Measurements from ENCODE around the gene CD6. TPM values are rescaled to one million over a fixed set of nuclear protein-coding genes. Genes with fewer than 3 reads are reported as not detected.

Gene CD6
- total and polyA plus RNA-seq, 9 donors: 0.18 to 2.0 (median 0.65) TPM

- Histone ChIP-seq H3K9me3 (replicated peaks; ENCODE audit: control insufficient read depth, low read depth, low read length) (no peaks in the 10 kb centered on the region), H3K27me3 (ENCODE audit: control insufficient read depth, insufficient read depth, low read length) (no peaks in the 10 kb centered on the region), H3K4me3 (ENCODE audit: low read length) (no peak overlapping the region), H3K27ac (ENCODE audit: low read length) (peak overlapping the region; percentile 26), H3K36me3 (ENCODE audit: control insufficient read depth, insufficient read depth, low read length) (no peaks in the 10 kb centered on the region), H3K4me1 (ENCODE audit: control insufficient read depth, insufficient read depth, low read length) (peaks cover 6% of the 10 kb centered on the region)
- no CpG with 5 or more reads among the region's 10 CpGs for WGBS (ENCODE audit: insufficient coverage)
- no peak for DNase-seq
Measured at GRCh38 chr11:61035526-61035835, 64.0 kb downstream of the CD6 start.

GRCh38 chr11:61037441-61038093, 66.1 kb downstream of the CD6 start:
- no peaks in the 10 kb centered on the region for H3K9me3 ChIP-seq (replicated peaks; ENCODE audit: control insufficient read depth, low read depth, low read length)
- peak; percentile 59 for DNase-seq
- H3K4me3 ChIP-seq (ENCODE audit: low read length): no peak overlapping the region
- no peaks in the 10 kb centered on the region for H3K27me3 ChIP-seq (ENCODE audit: control insufficient read depth, insufficient read depth, low read length)
- peaks cover 16% of the 10 kb centered on the region for H3K4me1 ChIP-seq (ENCODE audit: control insufficient read depth, insufficient read depth, low read length)
- H3K27ac ChIP-seq (ENCODE audit: low read length): peak overlapping the region; percentile 21
- WGBS (ENCODE audit: insufficient coverage): no CpG with 5 or more reads among the region's 5 CpGs
- no peaks in the 10 kb centered on the region for H3K36me3 ChIP-seq (ENCODE audit: control insufficient read depth, insufficient read depth, low read length)

GRCh38 chr11:61039916-61040315, 68.4 kb downstream of the CD6 start:
- DNase-seq: no peak
- no peak overlapping the region for H3K4me3 ChIP-seq (ENCODE audit: low read length)
- H3K27me3 ChIP-seq (ENCODE audit: control insufficient read depth, insufficient read depth, low read length): no peaks in the 10 kb centered on the region
- peaks cover 17% of the 10 kb centered on the region for H3K4me1 ChIP-seq (ENCODE audit: control insufficient read depth, insufficient read depth, low read length)
- no peak overlapping the region for H3K27ac ChIP-seq (ENCODE audit: low read length)
- no peaks in the 10 kb centered on the region for H3K36me3 ChIP-seq (ENCODE audit: control insufficient read depth, insufficient read depth, low read length)
- WGBS (ENCODE audit: insufficient coverage): 8% methylated on average over 4 of the region's 5 CpGs
- no peaks in the 10 kb centered on the region for H3K9me3 ChIP-seq (replicated peaks; ENCODE audit: control insufficient read depth, low read depth, low read length)

GRCh38 chr11:61041755-61042518, 70.5 kb downstream of the CD6 start:
- Histone ChIP-seq H3K9me3 (replicated peaks; ENCODE audit: control insufficient read depth, low read depth, low read length) (no peaks in the 10 kb centered on the region), H3K4me3 (ENCODE audit: low read length) (no peak overlapping the region), H3K36me3 (ENCODE audit: control insufficient read depth, insufficient read depth, low read length) (no peaks in the 10 kb centered on the region), H3K4me1 (ENCODE audit: control insufficient read depth, insufficient read depth, low read length) (peaks cover 14% of the 10 kb centered on the region), H3K27ac (ENCODE audit: low read length) (peak overlapping the region; percentile 78), H3K27me3 (ENCODE audit: control insufficient read depth, insufficient read depth, low read length) (no peaks in the 10 kb centered on the region)
- peak; percentile 86 for DNase-seq
- 35% methylated on average over 11 of the region's 16 CpGs for WGBS (ENCODE audit: insufficient coverage)

- Histone ChIP-seq H3K36me3 (ENCODE audit: control insufficient read depth, insufficient read depth, low read length) (no peaks in the 10 kb centered on the region), H3K27ac (ENCODE audit: low read length) (no peak overlapping the region), H3K4me3 (ENCODE audit: low read length) (no peak overlapping the region), H3K4me1 (ENCODE audit: control insufficient read depth, insufficient read depth, low read length) (peaks cover 14% of the 10 kb centered on the region), H3K27me3 (ENCODE audit: control insufficient read depth, insufficient read depth, low read length) (no peaks in the 10 kb centered on the region), H3K9me3 (replicated peaks; ENCODE audit: control insufficient read depth, low read depth, low read length) (no peaks in the 10 kb centered on the region)
- WGBS (ENCODE audit: insufficient coverage): no CpG with 5 or more reads among the region's 5 CpGs
- no peak for DNase-seq
Measured at GRCh38 chr11:61042537-61042936, 71.1 kb downstream of the CD6 start.

GRCh38 chr11:61042961-61043540, 71.6 kb downstream of the CD6 start:
- Histone ChIP-seq H3K4me3 (ENCODE audit: low read length) (no peak overlapping the region), H3K4me1 (ENCODE audit: control insufficient read depth, insufficient read depth, low read length) (peaks cover 14% of the 10 kb centered on the region), H3K27me3 (ENCODE audit: control insufficient read depth, insufficient read depth, low read length) (no peaks in the 10 kb centered on the region), H3K36me3 (ENCODE audit: control insufficient read depth, insufficient read depth, low read length) (no peaks in the 10 kb centered on the region), H3K9me3 (replicated peaks; ENCODE audit: control insufficient read depth, low read depth, low read length) (no peaks in the 10 kb centered on the region), H3K27ac (ENCODE audit: low read length) (no peak overlapping the region)
- no peak for DNase-seq
- WGBS (ENCODE audit: insufficient coverage): 84% methylated on average over 11 of the region's 14 CpGs

GRCh38 chr11:61045271-61045670, 73.8 kb downstream of the CD6 start:
- H3K4me3 ChIP-seq (ENCODE audit: low read length): no peak overlapping the region
- H3K27me3 ChIP-seq (ENCODE audit: control insufficient read depth, insufficient read depth, low read length): peaks cover 3% of the 10 kb centered on the region
- H3K36me3 ChIP-seq (ENCODE audit: control insufficient read depth, insufficient read depth, low read length): no peaks in the 10 kb centered on the region
- H3K27ac ChIP-seq (ENCODE audit: low read length): no peak overlapping the region
- H3K9me3 ChIP-seq (replicated peaks; ENCODE audit: control insufficient read depth, low read depth, low read length): no peaks in the 10 kb centered on the region
- 79% methylated on average over 2 of the region's 7 CpGs for WGBS (ENCODE audit: insufficient coverage)
- H3K4me1 ChIP-seq (ENCODE audit: control insufficient read depth, insufficient read depth, low read length): peaks cover 11% of the 10 kb centered on the region
- no peak for DNase-seq

- H3K27me3 ChIP-seq (ENCODE audit: control insufficient read depth, insufficient read depth, low read length): peaks cover 3% of the 10 kb centered on the region
- no peak overlapping the region for H3K27ac ChIP-seq (ENCODE audit: low read length)
- no peak overlapping the region for H3K4me3 ChIP-seq (ENCODE audit: low read length)
- H3K9me3 ChIP-seq (replicated peaks; ENCODE audit: control insufficient read depth, low read depth, low read length): no peaks in the 10 kb centered on the region
- 72% methylated on average over 2 of the region's 2 CpGs for WGBS (ENCODE audit: insufficient coverage)
- no peaks in the 10 kb centered on the region for H3K36me3 ChIP-seq (ENCODE audit: control insufficient read depth, insufficient read depth, low read length)
- DNase-seq: no peak
- peaks cover 7% of the 10 kb centered on the region for H3K4me1 ChIP-seq (ENCODE audit: control insufficient read depth, insufficient read depth, low read length)
Measured at GRCh38 chr11:61046833-61047232, 75.4 kb downstream of the CD6 start.

GRCh38 chr11:61048368-61049062, 77.0 kb downstream of the CD6 start:
- no peaks in the 10 kb centered on the region for H3K36me3 ChIP-seq (ENCODE audit: control insufficient read depth, insufficient read depth, low read length)
- WGBS (ENCODE audit: insufficient coverage): 68% methylated on average over 12 of the region's 12 CpGs
- no peak overlapping the region for H3K27ac ChIP-seq (ENCODE audit: low read length)
- peaks cover 3% of the 10 kb centered on the region for H3K27me3 ChIP-seq (ENCODE audit: control insufficient read depth, insufficient read depth, low read length)
- no peak for DNase-seq
- no peak overlapping the region for H3K4me3 ChIP-seq (ENCODE audit: low read length)
- peaks cover 6% of the 10 kb centered on the region for H3K4me1 ChIP-seq (ENCODE audit: control insufficient read depth, insufficient read depth, low read length)
- H3K9me3 ChIP-seq (replicated peaks; ENCODE audit: control insufficient read depth, low read depth, low read length): no peaks in the 10 kb centered on the region

GRCh38 chr11:61049063-61049377, 77.5 kb downstream of the CD6 start:
- H3K36me3 ChIP-seq (ENCODE audit: control insufficient read depth, insufficient read depth, low read length): no peaks in the 10 kb centered on the region
- peaks cover 3% of the 10 kb centered on the region for H3K27me3 ChIP-seq (ENCODE audit: control insufficient read depth, insufficient read depth, low read length)
- H3K4me1 ChIP-seq (ENCODE audit: control insufficient read depth, insufficient read depth, low read length): peaks cover 6% of the 10 kb centered on the region
- WGBS (ENCODE audit: insufficient coverage): 86% methylated on average over 1 of the region's 4 CpGs
- H3K9me3 ChIP-seq (replicated peaks; ENCODE audit: control insufficient read depth, low read depth, low read length): no peaks in the 10 kb centered on the region
- no peak for DNase-seq
- H3K27ac ChIP-seq (ENCODE audit: low read length): no peak overlapping the region
- H3K4me3 ChIP-seq (ENCODE audit: low read length): no peak overlapping the region

All from muscle of leg (tissue), 11 donors.